HCT116 (cell line): ENCODE results near the gene PIAS4.

Source experiments
- REST ChIP-seq: IDR thresholded peaks from 2 replicates; pipeline ENCODE4 v1.6.1; 2012; ENCODE audit warnings: low read depth
- SP1 ChIP-seq: IDR thresholded peaks from 2 replicates; pipeline ENCODE4 v1.6.1; 2012; ENCODE audit warnings: low read depth

DNA sequence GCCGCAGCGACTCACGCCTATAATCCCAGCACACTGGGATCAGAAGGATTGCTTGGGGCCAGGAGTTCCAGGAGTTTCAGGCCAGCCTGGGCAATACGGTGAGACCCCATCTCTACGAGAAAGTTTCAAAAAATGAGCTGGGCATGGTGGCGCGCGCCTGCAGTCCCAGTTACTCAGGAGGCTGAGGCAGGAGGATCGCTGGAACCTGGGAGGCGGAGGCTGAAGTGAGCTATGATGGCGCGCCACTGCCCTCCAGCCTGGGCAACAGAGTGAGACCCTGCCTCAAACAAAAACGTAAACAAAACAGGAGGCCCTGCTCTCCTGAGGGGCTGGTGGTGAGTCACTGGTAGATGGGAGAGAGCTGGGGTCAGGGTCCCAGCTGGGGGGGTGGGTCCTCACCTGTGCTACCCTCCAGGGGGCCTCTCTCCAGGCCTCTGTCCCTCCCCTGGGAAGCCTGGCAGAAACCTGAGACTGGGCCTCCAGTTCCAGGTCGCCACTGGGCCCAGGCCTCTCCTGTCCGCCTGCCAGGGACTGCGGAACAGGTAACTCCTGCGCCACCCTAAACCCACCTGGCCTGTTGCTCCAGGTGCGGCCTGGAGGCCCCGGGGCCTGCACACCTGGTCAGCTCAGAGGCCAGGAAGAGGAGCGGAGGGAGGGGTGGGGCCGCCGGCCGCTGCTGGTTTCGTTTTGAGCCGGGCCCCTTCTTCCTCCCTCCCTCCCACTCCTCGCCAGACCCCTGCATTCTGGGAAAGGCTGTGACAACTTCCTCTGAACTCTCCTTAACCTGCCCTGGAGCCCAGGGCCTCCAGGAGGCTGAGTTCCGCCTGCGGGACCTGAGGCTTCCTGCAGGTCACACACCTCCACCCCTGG, 76.4 kb downstream of the PIAS4 start:
- TF ChIP-seq REST (no peak), SP1 (no peak)
